RWPE1 (cell line): ENCODE results near the gene RSPO1.
A peak's percentile ranks its signal among the peaks of the same experiment; 100 is the strongest.

Source experiments
- CTCF ChIA-PET: fragments of 350-600 bp; sonication (Branson Sonifier 250); formaldehyde crosslinking; extraction: SDS; loops from one replicate; lab custom pipeline; 2021; lab: Yijun Ruan, JAX
- POLR2A ChIA-PET: fragments of 400-600 bp; formaldehyde crosslinking; extraction: SDS; loops from one replicate; lab custom pipeline; 2020; ENCODE audit warnings: antibody characterized with exemption; ENCODE audit not compliant: low non-redundant PET; lab: Yijun Ruan, JAX
- DNase-seq: peaks from one replicate; pipeline ENCODE4 v3.0.0; 2012; ENCODE audit warnings: low spot score
- H3K27ac ChIP-seq: fragments of 450-650 bp; 2 replicates; pipeline ENCODE4 v1.5.1; 2017
- TF ChIP-seq, protein P1 (sequence below): fragments of 450-650 bp; conservative IDR thresholded peaks from 2 replicates; pipeline ENCODE4 v1.5.1; 2017; ENCODE audit warnings: low read depth, mild to moderate bottlenecking

RSPO1 gene

DNA sequence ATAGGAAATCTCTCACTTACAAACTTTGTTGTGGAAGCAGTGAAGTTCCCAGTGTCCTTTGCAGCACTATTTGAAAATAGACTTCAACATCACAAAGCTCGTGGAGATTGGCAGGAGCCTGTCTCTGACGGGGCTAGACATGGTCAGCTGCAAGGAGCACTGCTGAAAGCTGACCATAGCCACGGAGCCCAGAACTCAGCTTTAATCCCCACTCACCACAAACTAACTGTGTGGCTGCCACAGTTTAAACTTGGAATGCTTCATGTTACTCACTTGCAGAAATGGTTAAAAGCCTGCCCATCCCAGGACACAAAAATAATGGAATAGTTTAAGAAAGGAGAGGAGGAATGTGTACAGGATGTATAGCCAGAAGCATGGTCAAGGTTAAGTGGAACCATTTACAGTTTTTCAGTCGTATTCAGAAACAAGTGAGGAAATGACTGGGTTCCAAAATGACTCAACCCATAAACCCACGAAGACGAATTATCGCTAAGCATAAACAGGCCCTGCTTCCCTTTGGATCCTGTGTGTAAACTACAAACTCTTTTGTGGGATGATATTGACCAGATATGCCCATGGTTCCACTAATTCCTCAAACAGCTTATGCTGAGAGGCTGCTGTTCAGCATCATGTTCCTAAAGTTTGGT lies 59.7 kb downstream of the RSPO1 start:
- TF ChIP-seq, protein P1, sequence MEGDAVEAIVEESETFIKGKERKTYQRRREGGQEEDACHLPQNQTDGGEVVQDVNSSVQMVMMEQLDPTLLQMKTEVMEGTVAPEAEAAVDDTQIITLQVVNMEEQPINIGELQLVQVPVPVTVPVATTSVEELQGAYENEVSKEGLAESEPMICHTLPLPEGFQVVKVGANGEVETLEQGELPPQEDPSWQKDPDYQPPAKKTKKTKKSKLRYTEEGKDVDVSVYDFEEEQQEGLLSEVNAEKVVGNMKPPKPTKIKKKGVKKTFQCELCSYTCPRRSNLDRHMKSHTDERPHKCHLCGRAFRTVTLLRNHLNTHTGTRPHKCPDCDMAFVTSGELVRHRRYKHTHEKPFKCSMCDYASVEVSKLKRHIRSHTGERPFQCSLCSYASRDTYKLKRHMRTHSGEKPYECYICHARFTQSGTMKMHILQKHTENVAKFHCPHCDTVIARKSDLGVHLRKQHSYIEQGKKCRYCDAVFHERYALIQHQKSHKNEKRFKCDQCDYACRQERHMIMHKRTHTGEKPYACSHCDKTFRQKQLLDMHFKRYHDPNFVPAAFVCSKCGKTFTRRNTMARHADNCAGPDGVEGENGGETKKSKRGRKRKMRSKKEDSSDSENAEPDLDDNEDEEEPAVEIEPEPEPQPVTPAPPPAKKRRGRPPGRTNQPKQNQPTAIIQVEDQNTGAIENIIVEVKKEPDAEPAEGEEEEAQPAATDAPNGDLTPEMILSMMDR, result no peak
- ChIA-PET POLR2A (no interaction called here), CTCF (interaction anchor here (1.0 kb wide), 1 partner anchor 107 kb away, joined by 3 read pairs; no protein-coding TSS in a partner anchor)
- no peak for DNase-seq
- no peak overlapping the region for H3K27ac ChIP-seq

DNA sequence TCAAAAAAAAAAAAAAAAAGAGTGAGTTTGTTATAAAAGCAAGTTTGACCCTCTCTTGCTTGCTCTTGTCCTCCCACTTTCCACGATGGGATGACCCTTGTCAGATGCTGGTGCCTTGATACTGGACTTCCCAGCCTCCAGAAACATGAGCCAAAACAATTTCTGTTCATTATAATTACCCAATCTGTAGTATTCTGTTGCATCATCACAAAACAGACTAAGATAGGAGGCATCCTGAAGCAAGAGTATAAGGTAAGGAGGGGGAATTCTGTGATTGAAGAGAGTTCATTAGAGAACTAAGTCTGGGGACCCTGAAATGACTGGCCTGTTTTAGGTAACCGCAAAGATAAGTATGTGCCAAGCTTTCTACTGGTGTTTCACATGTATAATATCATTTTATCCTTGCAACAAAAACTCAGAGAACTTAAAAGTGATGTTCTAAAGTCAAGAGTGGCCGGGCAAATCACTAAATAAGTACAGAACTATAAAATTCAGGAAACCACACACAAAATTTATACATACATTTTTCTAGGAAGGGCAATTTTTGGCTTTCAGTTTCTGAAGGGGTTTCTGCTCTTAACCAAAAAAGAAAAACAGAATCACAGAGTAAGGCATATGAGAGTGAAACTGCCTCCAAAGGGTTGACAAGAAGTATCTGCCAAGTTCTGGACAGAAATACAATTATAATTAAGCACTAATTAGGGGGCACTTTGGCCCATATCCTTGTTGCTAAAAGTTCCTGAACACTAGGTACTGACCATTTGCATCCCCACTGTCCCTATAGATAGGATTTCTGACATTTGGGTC lies 64.0 kb downstream of the RSPO1 start:
- TF ChIP-seq, protein P1, result no peak
- H3K27ac ChIP-seq, result no peak overlapping the region
- no peak for DNase-seq
- ChIA-PET CTCF (interaction anchor here (0.5 kb wide), 1 partner anchor 116 kb away, joined by 3 read pairs; no protein-coding TSS in a partner anchor), POLR2A (no interaction called here)

DNA sequence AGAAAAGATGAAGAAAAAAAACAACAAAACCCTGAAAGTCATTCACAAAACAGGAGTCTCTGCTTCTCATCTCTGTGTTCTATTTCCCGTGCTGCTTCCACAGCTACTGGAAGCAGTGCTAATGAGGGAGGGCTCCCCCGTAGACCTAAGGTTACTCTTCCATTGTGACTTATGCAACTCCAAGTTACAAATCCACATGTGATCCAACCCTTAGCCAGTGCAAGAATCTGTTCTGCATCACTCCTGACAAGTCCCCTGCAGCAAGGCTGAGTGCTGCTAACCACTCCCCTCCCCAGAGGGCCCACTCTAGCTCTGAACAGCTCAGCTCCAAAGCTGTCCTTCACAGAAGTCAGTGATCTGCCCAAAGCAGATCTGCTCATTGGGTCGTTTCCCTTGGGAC lies 67.7 kb downstream of the RSPO1 start:
- TF ChIP-seq, protein P1, result no peak
- POLR2A ChIA-PET, result interaction anchor here (0.5 kb wide), 1 partner anchor 408 kb away, joined by 3 read pairs; no protein-coding TSS in a partner anchor
- no peak overlapping the region for H3K27ac ChIP-seq
- CTCF ChIA-PET, result interaction anchor here (0.7 kb wide), 1 partner anchor 24 kb away, joined by 3 read pairs; no protein-coding TSS in a partner anchor
- DNase-seq, result no peak

DNA sequence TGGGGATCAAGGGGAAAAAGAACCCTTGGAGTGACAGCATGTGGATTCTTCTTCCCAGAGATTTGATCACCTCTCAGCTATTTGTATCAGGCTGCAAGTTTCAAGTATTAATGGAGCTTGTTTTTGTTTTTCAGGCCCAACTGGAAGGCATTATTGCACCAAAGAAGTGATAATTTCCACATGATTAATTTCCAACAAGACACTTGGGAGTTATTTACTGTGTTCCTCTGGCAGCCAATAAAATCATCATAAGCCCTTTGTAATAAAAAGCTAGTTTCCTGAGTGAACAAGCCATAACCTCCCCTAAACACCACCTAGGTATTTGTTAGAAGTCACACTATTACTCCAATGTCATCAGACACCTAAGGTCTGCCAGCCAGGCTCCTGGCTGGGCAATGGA lies 69.8 kb downstream of the RSPO1 start:
- ChIA-PET CTCF (interaction anchor here (1.1 kb wide), 1 partner anchor 77 kb away, joined by 3 read pairs; no protein-coding TSS in a partner anchor), POLR2A (interaction anchor here (0.5 kb wide), 1 partner anchor 19 kb away, joined by 3 read pairs; no protein-coding TSS in a partner anchor)
- H3K27ac ChIP-seq, result no peak overlapping the region
- TF ChIP-seq, protein P1, result no peak
- no peak for DNase-seq

DNA sequence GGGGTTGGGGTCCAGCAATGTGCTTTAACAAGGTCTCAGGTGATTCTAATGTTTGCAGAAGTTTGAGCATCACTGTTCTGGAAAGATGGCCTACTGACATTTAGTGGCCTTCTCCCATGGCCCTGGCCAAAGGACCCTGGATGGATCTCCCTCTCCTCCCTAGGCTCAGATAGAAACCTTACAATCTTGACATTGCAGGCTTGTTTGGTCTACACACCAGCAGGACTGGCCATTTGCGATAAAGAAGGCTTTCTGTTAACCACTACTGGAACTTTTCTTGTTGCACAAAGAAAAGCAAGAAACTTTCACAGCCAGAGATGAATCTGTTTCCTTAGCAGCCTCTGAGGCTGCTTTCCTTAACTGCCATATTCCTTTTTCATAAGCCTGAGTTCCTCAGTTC lies 71.7 kb downstream of the RSPO1 start:
- POLR2A ChIA-PET, result no interaction called here
- peak overlapping the region; percentile 23; the same call in 1 of the 2 replicates for H3K27ac ChIP-seq
- CTCF ChIA-PET, result no interaction called here
- TF ChIP-seq, protein P1, result no peak
- no peak for DNase-seq
